Kidney (tissue), 14 donors: Measurements from ENCODE around the gene HFM1. TPM values are rescaled to one million over a fixed set of nuclear protein-coding genes. Genes with fewer than 3 reads are reported as not detected.

Experiments
- DNase-seq, 5 donors: peaks; one replicate each; pipeline ENCODE4 v3.0.0-alpha.2; 2013 to 2020
- FAIRE-seq: peaks from 2 replicates; lab custom pipeline; 2012; peaks lifted over from hg19 to GRCh38; lab: Jason Lieb, UNC
- H3K27ac ChIP-seq, 2 donors: one replicate each; pipeline ENCODE4 v1.7.0; 2013; ENCODE audit warnings: low read depth in 2 of 2, low read length in 2 of 2, inconsistent platforms in 1 of 2
- H3K27me3 ChIP-seq: one replicate; pipeline ENCODE4 v1.7.1; 2013; ENCODE audit warnings: low read length, inconsistent platforms; ENCODE audit not compliant: control insufficient read depth, insufficient read depth
- H3K36me3 ChIP-seq, 3 donors: one replicate each; pipeline versions ENCODE4 v1.7.0 to v1.7.1; 2013; ENCODE audit warnings: low read length in 3 of 3, control low read depth in 1 of 3, inconsistent platforms in 1 of 3; ENCODE audit not compliant: insufficient read depth in 3 of 3, control insufficient read depth in 2 of 3
- H3K4me1 ChIP-seq, 3 donors: one replicate each; pipeline versions ENCODE4 v1.7.0 to v1.7.1; 2013; ENCODE audit warnings: low read length in 3 of 3, inconsistent platforms in 1 of 3, low read depth in 1 of 3; ENCODE audit not compliant: control insufficient read depth in 2 of 3, insufficient read depth in 2 of 3
- H3K4me3 ChIP-seq, 3 donors: one replicate each; pipeline versions ENCODE4 v1.7.0 to v1.8.1; 2013; ENCODE audit warnings: low read length in 3 of 3, control low read depth in 1 of 3, inconsistent platforms in 1 of 3
- H3K9ac ChIP-seq, 3 donors: one replicate each; pipeline versions ENCODE4 v1.7.0 to v1.7.1; 2013; ENCODE audit warnings: low read length in 3 of 3, control low read depth in 1 of 3, inconsistent platforms in 1 of 3
- H3K9me3 ChIP-seq, 3 donors: one replicate each; pipeline versions ENCODE4 v1.7.0 to v1.7.1; 2013; ENCODE audit warnings: low read length in 3 of 3, control low read depth in 1 of 3, inconsistent platforms in 1 of 3; ENCODE audit not compliant: control insufficient read depth in 2 of 3, insufficient read depth in 1 of 3
- intact Hi-C: fragments of 100-400 bp; cut with DNase I; formaldehyde crosslinking; loops from one replicate; pipeline ENCODE4 v1.11.1; 2022
- polyA plus RNA-seq: library from polyadenylated mRNA; stranded (reverse); fragments of 350-450 nt; fragmentation: Illumina TruSeq; extraction: RNeasy Lipid Tissue Mini Kit (QIAGEN cat#74804); gene quantifications from one replicate; pipeline ENCODE4 v1.2.3, GENCODE V29; 2014; ENCODE audit warnings: low read depth, low replicate concordance; ENCODE audit not compliant: insufficient read depth
- total RNA-seq: library from RNA; stranded (reverse); fragmentation: NEBNext Ultra II Directional; extraction: Animal tissue kit (Norgen Biotek cat#: 25700); gene quantifications from one replicate; pipeline ENCODE4 v1.2.1, GENCODE V29; 2021
- TF ChIP-seq, protein P1 (sequence below): IDR thresholded peaks from 3 replicates; pipeline ENCODE4 v1.5.1; 2012; ENCODE audit warnings: mild to moderate bottlenecking, moderate library complexity, borderline replicate concordance; ENCODE audit not compliant: insufficient read depth; ENCODE audit errors: extremely low read depth
- donor health status: control.
- donor health status: control.
- donor health status: control.
- donor health status: control.
- donor health status: control.
- donor health status: DM: yes; HTN: yes; CAD: no.
- donor health status: Normal renal cell carcinoma (clear cell type).

The HFM1 gene
- total and polyA plus RNA-seq, 2 donors from 2014 or later: 1.2 TPM

DNA sequence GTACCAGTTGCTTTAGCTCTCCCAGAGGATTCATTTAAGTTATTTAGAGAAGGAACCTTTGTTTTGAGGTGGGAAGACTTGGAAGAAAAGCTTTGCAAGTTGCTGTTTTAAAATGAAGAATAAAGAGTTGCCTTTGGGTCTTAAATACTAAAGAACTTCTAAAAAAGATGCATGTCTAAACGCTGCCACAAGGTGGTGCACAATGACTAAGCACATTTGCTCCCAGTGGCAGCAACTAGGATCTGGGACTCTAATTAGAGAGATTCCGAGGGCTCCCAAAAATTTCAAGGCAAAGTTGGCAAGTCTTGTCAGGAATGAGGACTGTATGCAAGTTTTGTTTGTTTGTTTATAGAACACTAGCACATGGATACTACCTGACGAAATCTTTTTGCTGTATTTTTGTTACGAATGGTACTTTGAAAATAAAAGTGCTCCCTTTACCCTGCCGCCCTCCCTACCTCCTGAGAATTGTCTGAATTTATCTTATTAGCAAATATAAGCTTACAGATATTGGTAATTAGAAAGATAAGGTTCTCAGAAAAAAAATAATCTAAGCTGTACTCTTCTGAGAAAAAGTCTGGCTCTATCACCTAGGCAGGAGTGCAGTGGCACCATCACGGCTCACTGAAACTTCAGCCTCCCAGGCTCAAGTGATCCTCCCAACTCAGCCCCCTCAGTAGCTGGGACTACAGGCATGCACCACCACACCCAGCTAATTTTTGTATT is 121.8 kb downstream of the HFM1 start:
- no peaks in the 10 kb centered on the region for H3K4me1 ChIP-seq
- H3K9me3 ChIP-seq: no peaks in the 10 kb centered on the region
- H3K36me3 ChIP-seq: no peaks in the 10 kb centered on the region
- H3K4me3 ChIP-seq: peak overlapping the region in 2 of 3 donors; percentile 32 to 55
- FAIRE-seq (peak; percentile 70), DNase-seq (peak in 4 of 5 donors; percentile 42 to 87 (median 72))
- H3K27ac ChIP-seq: no peak overlapping the region
- TF ChIP-seq, protein P1, sequence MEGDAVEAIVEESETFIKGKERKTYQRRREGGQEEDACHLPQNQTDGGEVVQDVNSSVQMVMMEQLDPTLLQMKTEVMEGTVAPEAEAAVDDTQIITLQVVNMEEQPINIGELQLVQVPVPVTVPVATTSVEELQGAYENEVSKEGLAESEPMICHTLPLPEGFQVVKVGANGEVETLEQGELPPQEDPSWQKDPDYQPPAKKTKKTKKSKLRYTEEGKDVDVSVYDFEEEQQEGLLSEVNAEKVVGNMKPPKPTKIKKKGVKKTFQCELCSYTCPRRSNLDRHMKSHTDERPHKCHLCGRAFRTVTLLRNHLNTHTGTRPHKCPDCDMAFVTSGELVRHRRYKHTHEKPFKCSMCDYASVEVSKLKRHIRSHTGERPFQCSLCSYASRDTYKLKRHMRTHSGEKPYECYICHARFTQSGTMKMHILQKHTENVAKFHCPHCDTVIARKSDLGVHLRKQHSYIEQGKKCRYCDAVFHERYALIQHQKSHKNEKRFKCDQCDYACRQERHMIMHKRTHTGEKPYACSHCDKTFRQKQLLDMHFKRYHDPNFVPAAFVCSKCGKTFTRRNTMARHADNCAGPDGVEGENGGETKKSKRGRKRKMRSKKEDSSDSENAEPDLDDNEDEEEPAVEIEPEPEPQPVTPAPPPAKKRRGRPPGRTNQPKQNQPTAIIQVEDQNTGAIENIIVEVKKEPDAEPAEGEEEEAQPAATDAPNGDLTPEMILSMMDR: peak; percentile 89
- no peaks in the 10 kb centered on the region for H3K27me3 ChIP-seq
- intact Hi-C loops: no loop called here
- H3K9ac ChIP-seq: no peak overlapping the region

GRCh38 chr1:91281782-91282181 is 122.9 kb downstream of the HFM1 start:
- Histone ChIP-seq H3K4me3 (no peak overlapping the region), H3K36me3 (no peaks in the 10 kb centered on the region), H3K9me3 (no peaks in the 10 kb centered on the region), H3K27me3 (no peaks in the 10 kb centered on the region), H3K4me1 (no peaks in the 10 kb centered on the region), H3K9ac (no peak overlapping the region), H3K27ac (no peak overlapping the region)
- DNase-seq: no peak
- intact Hi-C loops: no loop called here
- TF ChIP-seq, protein P1: no peak
- FAIRE-seq: no peak

- TF ChIP-seq, protein P1: peak; percentile 6
- intact Hi-C loops: no loop called here
These were observed 125.9 kb downstream of the HFM1 start for GRCh38 chr1:91278754-91279153.

More at GRCh38 chr1:91278754-91279153, 125.9 kb downstream of the HFM1 start:
- no peaks in the 10 kb centered on the region for H3K9me3 ChIP-seq
- no peak for FAIRE-seq
- no peak overlapping the region for H3K4me3 ChIP-seq
- peak in 2 of 5 donors; percentile 27 to 68 for DNase-seq
- no peak overlapping the region for H3K9ac ChIP-seq
- H3K4me1 ChIP-seq: no peaks in the 10 kb centered on the region
- H3K27me3 ChIP-seq: no peaks in the 10 kb centered on the region
- no peak overlapping the region for H3K27ac ChIP-seq
- no peaks in the 10 kb centered on the region for H3K36me3 ChIP-seq
